GM06990 (cell line): Measurements from ENCODE around the gene PWP2.
"Not testable (repeated sequence)": the region's sequence is repeated elsewhere in the genome, so short reads cannot be mapped to it uniquely, and the experiment has no call there.

ENCODE experiments used
- DNase-seq: peaks from one replicate; pipeline ENCODE4 v3.0.0-alpha.2; 2011; ENCODE audit not compliant: insufficient read length; ENCODE audit errors: extremely low read depth
- H3K27me3 ChIP-seq: replicated peaks from 2 replicates; pipeline ENCODE4 v1.6.0; 2011; ENCODE audit warnings: low read length; ENCODE audit not compliant: control insufficient read depth, insufficient read depth
- H3K36me3 ChIP-seq: 2 replicates; pipeline ENCODE4 v1.5.1; 2011; ENCODE audit warnings: low read length; ENCODE audit not compliant: control insufficient read depth, insufficient read depth
- H3K4me3 ChIP-seq: replicated peaks from 2 replicates; pipeline ENCODE4 v1.5.1; 2011; ENCODE audit warnings: low read depth, mild to moderate bottlenecking, control low read depth, low read length

The PWP2 gene

DNA sequence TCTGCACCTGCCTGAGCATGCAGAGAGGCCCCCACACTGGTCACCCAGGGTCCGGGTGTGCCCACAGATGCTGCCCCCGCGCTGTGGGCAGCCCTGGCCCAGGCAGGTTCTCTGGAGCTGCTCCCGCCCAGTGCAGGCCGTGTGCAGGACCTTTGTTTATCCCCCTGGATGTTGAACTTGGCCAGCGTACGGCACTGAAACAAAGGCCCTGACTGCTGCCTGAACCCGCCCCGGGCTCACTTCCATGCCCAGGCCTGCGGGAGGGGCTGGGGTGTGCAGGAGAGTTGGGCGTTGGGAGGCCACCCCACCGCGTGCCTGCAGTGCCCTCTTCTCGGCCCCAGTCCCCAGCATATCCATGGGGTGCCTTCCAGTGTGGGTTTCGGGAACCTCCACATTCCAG is 58.7 kb downstream of the PWP2 start:
- H3K27me3 ChIP-seq, DNase-seq, H3K36me3 ChIP-seq, H3K4me3 ChIP-seq: not testable (repeated sequence)

GRCh38 chr21:44167527-44167926 is 60.3 kb downstream of the PWP2 start:
- not testable (repeated sequence) for H3K36me3 ChIP-seq, H3K4me3 ChIP-seq, DNase-seq, H3K27me3 ChIP-seq

DNA sequence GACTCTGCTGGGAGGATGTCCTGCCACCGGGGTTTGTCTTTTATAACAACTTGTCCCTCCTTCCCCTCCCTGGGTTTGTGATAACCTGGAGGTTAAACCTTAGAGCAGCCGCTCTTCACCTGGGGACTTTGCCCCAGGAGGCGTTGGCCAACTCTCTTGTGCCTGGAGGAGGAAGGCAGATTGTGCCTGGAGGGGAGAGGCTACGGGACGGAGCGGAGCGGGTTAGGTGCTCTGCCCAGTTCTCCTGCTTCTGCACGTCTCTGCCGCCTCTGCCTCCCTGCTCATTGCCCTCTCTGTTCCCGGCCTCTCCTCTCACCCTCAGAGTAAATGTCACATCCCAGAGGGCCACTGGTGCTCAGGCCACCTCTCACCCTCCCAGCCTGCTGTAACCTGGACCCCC is 63.1 kb downstream of the PWP2 start:
- not testable (repeated sequence) for DNase-seq, H3K4me3 ChIP-seq, H3K36me3 ChIP-seq, H3K27me3 ChIP-seq

- not testable (repeated sequence) for H3K4me3 ChIP-seq, H3K27me3 ChIP-seq, DNase-seq, H3K36me3 ChIP-seq
Observed at GRCh38 chr21:44170863-44171262, 63.7 kb downstream of the PWP2 start.

DNA sequence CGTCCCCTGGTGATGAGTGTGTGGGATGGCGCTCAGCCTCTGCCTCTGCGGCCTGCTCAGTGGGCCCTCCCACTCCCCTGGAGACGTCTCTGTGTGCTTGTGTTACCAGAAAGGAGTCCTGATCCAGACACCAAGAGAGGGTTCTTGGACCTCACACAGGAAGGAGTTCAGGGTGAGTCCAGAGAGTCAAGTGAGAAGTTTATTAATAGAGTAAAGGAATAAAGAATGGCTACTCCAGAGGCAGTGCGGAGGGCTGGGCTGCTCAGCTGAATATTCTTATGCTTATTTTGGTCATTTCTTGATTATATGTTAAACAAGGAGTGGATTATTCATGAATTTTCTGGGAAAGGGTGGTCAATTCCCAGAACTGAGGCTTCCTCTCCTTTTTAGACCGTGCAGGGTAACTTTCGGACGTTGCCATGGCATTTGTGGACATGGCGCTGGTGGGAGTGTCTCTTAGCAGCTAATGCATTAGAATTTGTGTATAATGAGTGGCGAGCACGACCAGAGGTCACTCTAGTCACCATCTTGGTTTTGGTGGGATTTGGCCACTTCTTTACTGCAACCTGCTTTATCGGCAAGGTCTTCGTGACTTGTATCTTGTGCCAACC is 64.9 kb downstream of the PWP2 start:
- H3K36me3 ChIP-seq, H3K27me3 ChIP-seq, DNase-seq, H3K4me3 ChIP-seq: not testable (repeated sequence)

DNA sequence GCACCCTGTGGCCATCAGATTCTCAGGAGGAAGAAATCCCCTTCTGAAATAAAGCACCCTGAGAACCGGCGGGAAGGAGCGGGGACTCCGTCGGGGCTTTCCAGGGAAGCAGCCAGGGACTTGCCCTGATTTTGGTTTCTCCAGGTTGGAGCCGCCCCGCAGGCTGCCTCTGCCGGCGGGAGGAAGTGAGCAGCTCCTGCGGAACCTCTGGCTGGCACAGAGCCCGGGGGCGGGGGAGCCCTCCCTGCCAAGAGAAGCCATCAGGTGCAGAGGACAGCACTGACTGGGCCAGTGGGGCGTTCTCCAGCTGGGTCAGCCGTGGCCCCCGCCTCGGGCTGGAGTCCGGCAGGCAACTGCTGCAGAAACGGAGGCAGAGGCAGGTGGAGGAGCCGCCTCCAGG is 65.5 kb downstream of the PWP2 start:
- DNase-seq, H3K27me3 ChIP-seq, H3K36me3 ChIP-seq, H3K4me3 ChIP-seq: not testable (repeated sequence)

GRCh38 chr21:44175189-44175588 is 68.0 kb downstream of the PWP2 start:
- not testable (repeated sequence) for DNase-seq

GRCh38 chr21:44176127-44176526 is 68.9 kb downstream of the PWP2 start:
- H3K27me3 ChIP-seq, H3K4me3 ChIP-seq, H3K36me3 ChIP-seq, DNase-seq: not testable (repeated sequence)

More at GRCh38 chr21:44175189-44175588, 68.0 kb downstream of the PWP2 start:
- H3K4me3 ChIP-seq, H3K36me3 ChIP-seq, H3K27me3 ChIP-seq: not testable (repeated sequence)
